ENCODE results near the gene GLO1. TPM values are rescaled to one million over a fixed set of nuclear protein-coding genes. Genes with fewer than 3 reads are reported as not detected.
A peak's percentile ranks its signal among the peaks of the same experiment; 100 is the strongest.

The GLO1 gene
- 106 and 145 TPM in 2 replicates for total RNA-seq

DNA sequence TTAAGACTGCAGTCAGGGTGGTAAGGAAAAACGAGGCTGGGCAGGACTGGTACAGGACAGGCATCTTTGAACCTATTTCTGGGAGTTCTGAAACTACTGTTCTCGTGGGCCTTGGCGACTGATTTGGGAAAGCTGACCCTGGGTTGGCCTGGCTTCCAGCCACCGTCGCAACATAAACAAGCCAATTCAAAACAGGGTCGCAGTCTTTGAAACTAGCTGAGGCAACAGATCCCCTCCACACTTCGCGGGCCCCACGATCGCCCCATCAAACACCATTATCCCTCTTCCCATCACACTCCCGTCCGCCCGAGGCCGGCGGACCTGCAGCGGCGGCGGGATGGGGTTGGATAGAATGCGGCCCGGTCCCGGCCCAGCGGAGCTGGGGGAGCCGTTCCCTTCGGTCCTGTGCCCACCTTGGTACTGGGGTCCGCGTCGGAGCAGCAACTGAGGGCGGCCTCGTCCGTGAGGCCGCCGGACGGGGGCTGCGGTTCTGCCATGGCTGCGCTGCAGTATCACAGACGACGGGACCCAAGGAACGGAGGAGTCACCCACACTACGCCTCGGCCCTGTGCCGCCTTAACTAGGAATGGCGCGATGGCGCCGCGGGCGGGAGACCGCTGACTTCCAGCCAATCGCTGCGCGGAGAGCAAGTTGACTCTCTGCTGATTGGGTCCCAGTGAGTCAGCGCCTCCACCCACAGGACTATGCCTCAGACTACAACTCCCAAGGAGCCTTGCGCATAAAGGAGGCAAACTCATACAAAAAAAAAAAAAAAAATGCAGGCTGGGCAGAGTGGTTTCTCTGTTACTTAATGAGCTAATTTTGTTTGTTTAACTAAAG, at the start of gene GLO1:
Gene GLO1 (minus strand): TSS at position 588 of the 840 bp plus-strand sequence. CDS start 91 bp downstream, at position 497.
- DNase-seq: peak; percentile 99

DNA sequence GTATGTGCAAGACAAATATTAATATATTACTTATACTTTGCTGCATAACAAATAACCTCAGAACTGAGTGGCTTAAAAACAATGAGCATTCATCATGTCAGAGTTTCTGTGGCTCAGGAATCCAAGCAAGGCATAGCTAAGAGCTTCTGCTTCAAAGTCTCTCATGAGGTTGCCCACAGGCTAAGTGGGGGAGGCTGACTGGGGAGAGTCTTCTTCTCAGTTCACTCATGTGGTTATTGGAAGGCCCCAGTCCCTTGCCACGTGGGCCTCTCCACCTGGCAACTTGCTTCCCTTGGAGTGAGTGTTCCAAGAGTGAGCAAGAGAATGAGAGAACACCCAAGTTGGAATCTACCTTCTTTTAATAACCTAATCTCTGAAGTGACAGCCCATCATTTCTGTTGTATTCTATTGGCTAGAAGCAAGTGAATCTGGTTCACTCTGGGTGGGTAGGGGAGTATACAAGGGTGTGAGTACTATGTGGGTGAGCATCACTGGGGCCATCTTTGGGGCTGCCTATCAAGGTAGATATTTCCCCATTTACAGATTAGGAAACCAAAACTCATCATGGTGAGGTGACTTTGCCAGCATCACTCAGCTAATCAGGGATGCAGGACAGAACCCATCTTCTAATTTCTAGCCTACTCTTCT, 48.1 kb upstream of the GLO1 start:
- no peak for DNase-seq

DNA sequence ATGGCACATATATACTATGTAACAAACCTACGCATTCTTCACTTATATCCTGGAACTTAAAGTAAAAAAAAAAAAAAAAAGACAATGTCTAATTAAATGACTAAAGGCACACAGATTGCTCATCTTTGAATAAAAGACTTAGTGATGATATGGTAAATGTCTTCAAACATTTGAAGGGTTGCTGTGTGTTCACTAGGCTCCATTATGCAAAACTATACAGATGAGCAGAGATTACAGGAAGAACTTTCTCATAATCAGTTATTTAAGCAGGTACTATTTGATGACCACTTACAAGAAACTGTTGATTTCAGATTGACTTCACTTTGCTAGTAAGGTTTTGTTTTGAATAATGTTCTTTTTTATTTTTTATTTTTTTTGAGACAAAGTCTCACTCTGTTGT, 46.5 kb upstream of the GLO1 start:
- no peak for DNase-seq

DNA sequence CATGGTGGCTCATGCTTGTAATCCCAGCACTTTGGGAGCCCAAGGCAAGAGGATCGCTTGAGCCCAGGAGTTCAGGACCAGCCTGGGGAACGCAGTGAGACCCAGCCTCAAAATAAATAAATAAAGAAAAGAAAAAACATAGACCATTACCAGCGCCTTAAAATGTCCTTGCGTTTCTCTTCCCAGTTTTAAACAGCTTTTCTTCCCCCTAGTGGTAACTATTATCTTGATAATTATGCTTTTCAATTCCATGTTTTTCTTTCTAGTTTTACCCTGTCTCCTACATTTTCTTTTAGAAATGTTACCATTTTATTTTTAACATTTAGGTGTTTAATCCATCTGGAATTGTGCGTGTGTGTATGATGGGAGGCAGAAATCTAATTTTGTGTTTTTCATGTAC, 36.6 kb upstream of the GLO1 start:
- DNase-seq: peak; percentile 13

DNA sequence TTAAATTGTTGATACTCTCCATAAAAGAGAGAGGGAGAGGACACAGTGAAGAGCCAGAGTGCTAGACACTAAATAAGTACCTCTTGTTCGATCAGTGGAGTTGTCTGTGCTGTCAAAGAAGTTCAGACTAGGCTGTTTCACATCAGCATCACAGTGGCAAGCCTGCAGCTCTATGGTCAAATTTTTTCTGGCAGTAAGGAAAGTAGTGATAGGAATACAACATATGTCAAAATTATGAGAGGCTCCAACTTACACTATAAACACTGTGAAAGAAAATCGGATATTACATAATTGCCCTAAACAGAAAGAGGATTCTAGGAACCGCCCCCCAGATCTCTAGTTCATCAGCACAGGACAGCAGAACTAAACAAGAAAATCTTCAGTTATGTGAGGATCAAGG, 35.3 kb upstream of the GLO1 start:
- DNase-seq: no peak

DNA sequence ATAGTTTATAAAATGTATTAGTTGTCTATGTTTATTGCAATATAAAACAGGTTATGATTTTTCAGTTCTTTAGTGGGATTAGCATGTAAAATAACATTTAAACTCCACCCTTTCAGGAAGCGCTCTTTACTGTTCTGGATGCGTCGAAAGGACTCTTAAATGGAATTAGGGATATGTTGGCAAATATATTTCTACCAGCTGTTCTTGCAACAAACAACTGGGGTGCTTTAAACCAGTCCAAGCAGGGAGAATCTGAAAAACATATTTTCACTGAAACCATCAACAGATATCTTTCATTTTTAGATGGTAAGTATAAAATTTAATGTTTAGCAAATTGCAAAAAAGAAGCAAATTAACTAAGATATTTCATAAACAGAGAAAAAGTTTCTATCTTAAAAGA, 34.0 kb upstream of the GLO1 start:
- no peak for DNase-seq

DNA sequence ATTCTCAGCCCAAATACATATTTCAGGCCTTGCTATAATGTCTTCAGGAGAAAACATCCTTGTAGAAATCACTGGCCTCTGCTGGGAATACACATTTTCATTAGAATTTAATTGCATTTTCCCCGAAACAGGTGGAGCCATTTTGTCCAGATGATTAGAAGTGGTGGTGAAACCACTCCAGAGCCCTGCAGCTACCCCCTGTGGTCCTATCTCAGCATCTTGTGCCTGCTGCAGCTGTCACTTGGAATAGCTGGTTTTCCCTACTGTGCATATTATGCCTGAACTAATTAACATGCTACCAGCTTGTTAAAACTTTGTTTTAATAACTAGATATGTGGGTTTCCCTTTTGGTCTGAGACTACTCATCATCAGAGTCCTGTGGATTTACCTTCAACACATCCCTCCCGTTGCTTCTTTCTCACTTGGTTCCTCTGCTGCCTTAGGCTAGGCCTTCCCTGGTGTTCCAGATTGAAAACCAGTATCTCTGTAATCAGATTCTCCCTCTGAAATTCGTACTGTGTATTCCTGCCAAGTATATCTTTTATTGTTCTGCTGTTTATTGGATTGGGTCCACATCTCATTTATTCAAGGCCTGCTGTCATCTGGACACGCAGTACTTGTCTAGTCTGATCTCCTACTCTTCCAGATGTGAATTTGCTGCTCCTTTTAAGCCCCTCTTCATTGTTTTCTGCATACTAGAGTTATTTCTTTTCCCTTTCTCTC, 27.4 kb upstream of the GLO1 start:
- DNase-seq: no peak

DNA sequence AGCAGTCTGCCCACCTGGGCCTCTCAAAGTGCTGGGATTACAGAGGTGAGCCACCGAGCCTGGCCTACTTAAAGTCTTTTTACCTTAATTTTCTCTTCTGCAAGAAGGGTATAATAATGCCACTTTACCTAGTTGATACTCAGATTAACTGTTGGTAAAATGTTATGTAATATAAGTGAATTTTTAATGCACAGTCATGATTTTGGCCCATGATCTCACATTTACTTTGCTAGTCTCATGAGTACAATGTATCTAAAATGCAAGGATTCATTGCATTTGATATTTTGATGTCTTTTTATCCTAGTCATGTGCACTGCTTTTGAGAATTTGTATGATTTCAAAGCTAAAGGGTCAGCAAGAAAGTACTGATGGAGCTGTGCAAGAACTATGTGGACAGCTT, 25.3 kb upstream of the GLO1 start:
- no peak for DNase-seq

DNA sequence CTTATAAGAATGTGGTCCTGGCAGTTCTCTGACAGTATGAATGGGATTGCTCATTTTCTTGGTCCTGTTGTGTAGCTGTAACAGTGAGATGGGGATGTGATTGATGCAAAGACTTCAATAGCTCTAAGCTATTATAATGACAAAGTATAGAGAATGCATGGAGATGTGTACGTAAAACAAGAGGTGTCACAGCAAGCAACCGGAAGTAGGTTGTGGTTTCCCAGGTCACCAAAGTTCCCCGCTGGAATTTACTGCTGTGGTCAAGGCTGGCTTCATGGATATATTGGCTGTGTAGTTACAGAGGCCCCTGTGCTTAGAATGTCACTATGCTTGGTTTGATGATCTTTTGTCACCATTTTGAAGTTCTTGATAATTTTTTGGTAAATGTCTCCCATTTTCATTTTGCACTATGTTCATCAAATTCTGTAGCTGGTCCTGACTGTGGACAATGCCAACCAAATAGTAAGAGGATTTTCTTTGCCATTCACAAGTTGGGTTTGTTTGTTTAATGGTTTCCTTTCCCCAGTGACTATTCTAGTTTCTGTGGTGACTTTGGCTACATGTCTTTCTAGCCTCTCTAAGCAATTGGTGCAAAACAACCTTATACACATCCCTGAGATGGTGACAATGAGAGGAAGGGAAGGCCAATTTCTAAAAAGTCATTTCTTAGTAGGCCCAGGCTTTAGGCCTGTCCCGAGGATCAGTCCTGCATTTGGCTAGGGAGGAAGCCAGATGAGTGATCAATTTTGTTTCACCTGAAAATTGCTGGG, 22.7 kb upstream of the GLO1 start:
- peak; percentile 20 for DNase-seq

DNA sequence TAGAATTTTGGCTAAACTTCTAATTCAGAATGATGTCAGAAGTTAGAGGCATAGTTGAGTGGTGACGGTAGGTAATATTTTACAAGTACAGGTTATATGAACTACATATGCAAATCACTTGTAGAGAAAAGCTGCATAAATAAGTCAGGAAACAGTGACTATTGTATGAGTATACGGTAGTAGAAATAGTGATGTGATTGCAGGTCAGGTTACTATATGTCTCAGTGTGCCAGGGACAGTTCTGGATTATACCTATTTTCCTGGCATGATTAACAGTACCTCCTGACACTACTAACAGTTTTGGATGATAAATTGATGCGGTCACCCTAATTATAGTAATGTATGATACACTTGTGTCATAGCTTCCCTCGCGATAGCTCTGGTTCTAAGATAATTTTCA, 21.4 kb upstream of the GLO1 start:
- DNase-seq: no peak

DNA sequence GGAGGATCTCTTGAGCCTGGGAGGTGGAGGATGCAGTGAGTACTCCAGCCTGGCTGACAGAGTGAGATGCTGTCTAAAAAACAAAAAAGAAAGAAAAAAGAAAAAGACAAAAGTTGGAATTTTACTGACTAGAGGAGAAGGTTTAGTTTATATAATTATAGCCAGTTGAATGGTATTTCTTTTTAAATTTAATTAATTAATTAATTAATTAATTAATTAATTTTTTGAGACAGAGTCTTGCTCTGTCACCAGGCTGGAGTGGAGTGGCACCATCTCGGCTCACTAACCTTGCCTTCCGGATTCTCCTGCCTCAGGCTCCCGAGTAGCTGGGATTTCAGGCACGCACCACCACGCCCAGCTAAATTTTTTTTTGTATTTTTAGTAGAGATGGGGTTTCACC, 20.8 kb upstream of the GLO1 start:
- no peak for DNase-seq

DNA sequence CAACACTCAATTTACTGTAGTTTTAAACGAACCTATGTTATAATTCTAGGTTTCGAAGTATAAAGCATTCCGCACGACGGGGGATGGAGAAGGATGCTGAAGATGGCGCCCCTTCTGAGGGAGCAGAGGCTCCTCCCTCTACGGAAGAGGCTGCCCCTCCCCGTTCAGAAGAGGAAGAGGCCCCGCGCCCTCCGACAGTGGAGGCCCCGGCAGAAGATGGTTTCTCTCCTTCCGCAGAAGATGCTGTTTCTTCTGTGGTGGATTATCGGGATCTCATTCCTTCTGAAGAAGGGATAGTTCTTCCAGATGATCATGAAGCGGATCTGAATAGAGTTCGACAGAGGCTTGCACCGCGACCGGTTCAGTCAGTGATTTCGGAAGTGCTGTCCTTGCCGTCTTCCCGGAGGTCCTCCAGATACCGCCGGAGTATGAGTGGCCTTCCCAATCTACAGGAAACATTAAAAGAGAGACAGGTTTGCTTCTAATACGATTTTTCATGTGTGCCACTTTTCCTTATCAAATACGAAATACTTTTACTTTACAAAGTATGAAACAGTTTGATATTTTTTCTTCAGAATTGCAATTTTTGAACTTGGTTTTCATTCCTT, 19.9 kb upstream of the GLO1 start:
- no peak for DNase-seq

DNA sequence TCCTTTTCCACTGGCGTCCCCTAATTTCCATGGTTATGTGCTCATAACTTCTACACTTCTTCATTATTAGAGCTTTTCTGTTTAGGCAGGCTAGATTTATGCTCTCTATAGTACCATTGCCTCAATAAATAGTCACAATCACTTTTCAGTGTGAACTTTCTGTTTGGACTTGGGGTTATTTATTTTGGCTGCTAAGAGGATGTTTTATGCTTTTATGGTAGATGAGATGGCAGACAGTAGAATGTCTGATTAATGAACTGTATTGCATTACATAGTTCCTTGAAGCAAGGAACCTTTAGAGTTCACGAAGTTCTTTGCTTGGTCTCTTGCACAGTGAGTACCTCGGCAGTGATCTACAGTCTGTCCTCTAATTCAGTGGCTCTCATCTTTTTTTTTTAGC, 19.1 kb upstream of the GLO1 start:
- no peak for DNase-seq

DNA sequence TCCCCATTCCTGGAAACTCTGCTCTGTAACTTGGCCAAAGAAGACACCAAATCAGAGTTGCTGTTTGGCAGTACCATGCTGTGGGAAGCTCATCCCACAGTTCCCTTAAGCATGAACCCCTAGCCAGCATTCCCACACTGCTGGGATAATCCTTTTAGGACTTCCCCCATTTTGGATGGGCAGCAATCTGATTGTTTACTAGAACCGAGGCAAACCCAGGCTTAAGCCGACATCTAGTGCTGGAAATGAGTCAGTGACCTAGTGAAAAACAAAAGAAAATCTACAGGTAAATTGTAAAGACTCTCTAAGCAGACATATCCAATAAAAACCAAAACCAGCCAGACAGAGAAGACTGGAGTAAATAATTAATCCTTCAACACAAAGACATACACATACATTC, 17.4 kb upstream of the GLO1 start:
- DNase-seq: peak; percentile 62

DNA sequence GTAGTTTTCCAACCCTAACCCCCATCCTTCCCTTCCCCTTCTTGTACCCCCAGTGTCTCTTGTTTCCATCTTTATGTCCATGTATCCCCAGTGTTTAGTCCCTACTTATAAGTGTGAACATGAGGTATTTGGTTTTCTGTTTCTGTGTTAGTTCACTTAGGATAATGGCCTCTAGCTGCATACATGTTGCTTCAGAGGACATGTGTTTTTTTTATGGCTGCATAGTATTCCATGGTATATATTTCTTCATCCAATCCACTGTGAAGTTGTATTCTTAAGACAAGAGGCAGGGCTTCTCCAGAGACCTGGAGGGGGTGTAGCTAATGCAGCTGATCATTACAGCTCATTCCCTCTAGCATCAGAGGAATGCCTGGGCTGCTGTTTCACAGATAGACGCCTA, 16.4 kb upstream of the GLO1 start:
- DNase-seq: no peak

DNA sequence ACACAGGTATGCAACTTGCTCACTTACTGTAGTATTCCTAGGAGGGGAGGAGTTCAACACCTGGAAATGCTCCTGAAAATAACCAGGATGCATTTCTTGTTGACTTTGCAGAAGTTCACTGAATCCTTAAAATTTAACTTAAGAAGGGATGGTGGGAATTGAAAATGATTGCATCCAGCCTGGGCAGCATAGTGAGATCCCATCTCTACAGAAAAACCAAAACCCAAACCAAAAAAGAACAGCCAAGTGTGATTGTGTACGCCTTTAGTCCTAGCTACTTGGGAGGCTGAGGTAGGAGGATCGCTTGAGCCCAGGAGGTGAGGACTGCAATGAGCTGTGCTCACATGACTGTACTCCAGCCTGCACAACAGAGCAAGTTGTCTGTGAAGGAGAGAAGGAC, 13.9 kb upstream of the GLO1 start:
- no peak for DNase-seq

DNA sequence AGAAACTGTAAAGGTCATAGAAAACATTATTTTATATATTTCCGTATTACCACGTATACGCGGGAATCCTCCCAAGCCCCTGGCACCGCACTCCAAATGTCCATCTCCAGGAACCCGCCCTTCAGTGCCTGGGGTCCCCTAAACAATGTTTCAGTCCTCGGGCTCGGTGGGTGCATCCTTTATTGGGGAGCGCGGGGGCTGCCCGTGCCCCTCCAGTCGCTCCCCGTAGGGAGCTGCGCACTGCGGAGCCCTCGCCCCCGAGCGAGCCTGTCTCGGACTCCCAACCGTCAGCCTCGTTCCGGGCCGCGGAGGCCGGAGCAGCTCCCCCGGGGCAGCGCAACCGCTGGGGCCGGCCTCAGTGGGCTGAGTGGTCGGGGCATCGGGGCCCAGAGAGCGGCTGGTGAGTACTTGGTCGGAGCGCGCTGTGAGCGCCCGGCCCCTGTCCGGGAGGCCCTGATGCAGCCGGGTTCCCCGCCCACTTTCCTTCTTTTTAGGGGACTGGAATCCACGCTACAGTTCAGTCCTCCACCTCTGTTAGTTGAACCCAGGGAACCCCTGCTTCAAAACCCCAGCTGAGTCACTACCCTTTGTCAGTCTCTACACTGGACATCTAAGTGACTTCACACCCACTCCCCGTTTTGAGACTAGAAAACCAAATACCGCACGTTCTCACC, 12.2 kb upstream of the GLO1 start, which contains the start of gene DNAH8:
Gene DNAH8 (plus strand): TSS at position 296 of the 674 bp plus-strand sequence. CDS start 7,499 bp downstream, outside the sequence.
- peak; percentile 34 for DNase-seq

DNA sequence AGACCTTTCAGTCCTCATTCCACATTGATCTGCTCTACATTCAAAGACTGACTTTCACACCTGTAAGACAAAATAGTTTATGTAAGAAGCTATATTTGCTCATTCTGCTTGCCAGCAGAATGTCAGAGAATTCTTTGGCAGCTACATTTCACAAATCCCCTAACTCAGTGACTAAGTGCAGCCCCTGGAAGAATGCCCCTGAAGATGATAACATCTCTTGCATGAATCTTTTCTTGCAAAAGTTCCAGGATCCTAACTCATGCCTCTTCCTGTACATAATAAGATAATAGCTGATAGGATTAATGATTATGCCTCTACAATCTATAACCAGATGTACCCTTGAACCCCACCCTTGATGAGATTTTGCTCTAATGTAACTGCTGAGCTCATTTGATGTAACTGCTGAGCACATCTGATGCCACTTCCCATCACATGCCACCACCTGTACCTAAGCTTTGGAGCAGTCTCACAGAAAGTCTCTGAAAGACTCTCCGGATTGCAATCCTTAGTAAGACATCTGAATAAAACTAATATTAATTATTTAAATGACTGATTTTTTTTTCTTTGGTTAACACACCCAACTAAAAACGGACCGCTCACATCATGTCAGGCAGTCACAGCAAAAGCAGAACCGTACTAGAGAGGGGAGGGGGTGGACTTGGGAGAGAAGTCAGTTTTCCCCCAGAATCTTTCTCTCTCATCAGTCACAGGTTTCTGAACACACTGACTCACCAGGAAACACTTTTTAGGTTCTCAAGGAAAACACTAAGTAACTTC, 11.5 kb upstream of the GLO1 start:
- DNase-seq: peak; percentile 27

DNA sequence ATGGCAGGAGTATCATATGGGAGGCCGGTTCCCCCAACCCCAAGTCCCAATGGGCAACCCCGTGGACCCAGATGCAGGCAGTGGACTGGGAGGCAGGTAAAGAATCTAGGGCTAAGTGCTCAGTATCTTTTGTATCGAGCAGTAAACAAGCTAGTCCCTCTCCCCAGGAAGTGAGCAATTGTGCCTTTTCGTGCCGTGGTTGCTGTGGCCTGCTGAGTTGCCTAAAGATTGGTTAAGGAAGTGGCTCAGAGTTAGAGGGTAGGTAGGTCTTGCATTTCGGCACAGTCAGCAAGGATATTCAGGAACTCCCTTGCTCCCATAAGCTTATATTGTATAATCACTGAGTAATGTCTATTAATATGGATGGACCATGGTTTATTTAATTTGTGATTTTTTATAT, 10.9 kb upstream of the GLO1 start:
- DNase-seq: peak; percentile 45

DNA sequence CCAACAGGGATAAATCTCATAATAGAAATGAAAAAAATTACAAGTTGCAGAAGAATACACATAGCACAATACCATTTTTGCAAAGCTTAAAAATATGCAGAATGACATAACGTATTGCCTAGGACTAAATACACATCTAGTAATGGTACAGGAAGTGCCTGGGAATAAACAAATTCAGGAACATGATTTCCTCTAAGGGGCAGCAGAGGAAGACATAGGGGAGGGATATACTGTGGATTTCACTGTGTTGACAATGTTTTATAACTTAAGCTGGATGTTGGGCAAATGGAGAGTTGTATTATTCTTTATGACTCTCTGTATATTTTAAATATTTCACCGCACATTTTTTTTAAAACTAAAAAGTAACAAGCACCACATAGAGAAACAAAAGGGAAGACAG, 5.6 kb upstream of the GLO1 start:
- DNase-seq: peak; percentile 58

DNA sequence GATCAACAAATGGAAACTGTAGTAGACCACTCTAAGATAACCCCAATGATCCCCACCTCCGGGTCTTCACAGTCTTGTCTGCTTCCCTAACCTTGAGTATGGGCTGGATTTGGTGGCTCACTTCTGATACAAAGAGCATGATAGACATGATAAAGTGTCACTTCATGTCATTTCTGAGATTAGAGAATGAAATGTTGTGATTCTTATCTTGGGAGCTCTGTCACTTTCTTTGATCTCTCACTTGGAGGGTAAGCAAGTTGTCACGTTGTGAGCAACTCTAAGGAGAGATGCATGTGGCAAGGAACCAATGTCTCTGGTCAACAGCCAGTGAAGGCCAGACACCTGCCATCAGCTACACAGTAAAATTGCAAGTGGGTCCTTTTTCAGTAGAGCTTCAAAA, 3.0 kb upstream of the GLO1 start:
- no peak for DNase-seq
